Ectodermal cell (in vitro differentiated cells): ENCODE measurements around the gene RXRA.

Experiments used
- H3K27ac ChIP-seq: 2 replicates; pipeline ENCODE4 v1.7.0; 2013; ENCODE audit warnings: mild to moderate bottlenecking, low read depth, low read length; ENCODE audit not compliant: insufficient read depth, poor library complexity, severe bottlenecking
- H3K27me3 ChIP-seq: 2 replicates; pipeline ENCODE4 v1.7.0; 2013; ENCODE audit warnings: mild to moderate bottlenecking, low read length; ENCODE audit not compliant: insufficient read depth, control insufficient read depth, poor library complexity, severe bottlenecking
- H3K36me3 ChIP-seq: one replicate; pipeline ENCODE4 v1.7.0; 2013; ENCODE audit warnings: low read length; ENCODE audit not compliant: control insufficient read depth, insufficient read depth
- H3K4me1 ChIP-seq: one replicate; pipeline ENCODE4 v1.7.0; 2013; ENCODE audit warnings: low read length; ENCODE audit not compliant: control insufficient read depth, insufficient read depth
- H3K4me3 ChIP-seq: 2 replicates; pipeline ENCODE4 v1.7.0; 2013; ENCODE audit warnings: low read depth, low read length, control low read depth; ENCODE audit not compliant: insufficient read depth
- H3K9me3 ChIP-seq: 2 replicates; pipeline ENCODE4 v1.7.0; 2013; ENCODE audit warnings: mild to moderate bottlenecking, low read length, moderate library complexity; ENCODE audit not compliant: control insufficient read depth
- WGBS, 2 experiments: methylation state at CpG; one replicate each; pipeline ENCODE4 v1.1.7; 2013; ENCODE audit warnings: missing lambda C conversion rate in 2 of 2; 5-methylcytosine and 5-hydroxymethylcytosine counted together

The RXRA gene

DNA sequence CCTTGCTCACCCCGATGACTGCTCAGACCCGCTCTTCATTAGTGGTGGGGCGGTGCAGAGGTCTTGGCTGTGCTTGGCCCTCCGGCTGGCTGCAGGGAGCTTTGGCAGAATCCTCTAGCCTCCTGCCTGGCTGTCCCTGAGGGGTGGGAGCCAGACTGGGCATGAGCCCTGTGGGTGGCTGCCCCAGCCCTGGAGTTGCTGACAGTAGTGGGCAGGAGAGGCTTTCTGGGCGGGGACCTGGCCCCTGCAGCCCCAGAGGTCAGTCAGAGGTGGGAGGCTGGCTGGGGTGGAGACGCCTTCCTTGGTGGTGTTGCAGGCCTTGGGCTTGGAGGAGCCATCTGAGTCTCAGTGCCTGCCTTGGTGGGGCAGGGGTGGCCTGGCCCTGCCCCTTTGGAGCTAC lies 146.0 kb downstream of the RXRA start:
- no peaks in the 10 kb centered on the region for H3K9me3 ChIP-seq
- H3K4me3 ChIP-seq: no peak overlapping the region
- WGBS, 2 experiments: 95 to 96% methylated on average over 6 of the region's 6 CpGs
- no peaks in the 10 kb centered on the region for H3K36me3 ChIP-seq
- H3K4me1 ChIP-seq: no peaks in the 10 kb centered on the region
- no peaks in the 10 kb centered on the region for H3K27me3 ChIP-seq
- H3K27ac ChIP-seq: no peak overlapping the region

DNA sequence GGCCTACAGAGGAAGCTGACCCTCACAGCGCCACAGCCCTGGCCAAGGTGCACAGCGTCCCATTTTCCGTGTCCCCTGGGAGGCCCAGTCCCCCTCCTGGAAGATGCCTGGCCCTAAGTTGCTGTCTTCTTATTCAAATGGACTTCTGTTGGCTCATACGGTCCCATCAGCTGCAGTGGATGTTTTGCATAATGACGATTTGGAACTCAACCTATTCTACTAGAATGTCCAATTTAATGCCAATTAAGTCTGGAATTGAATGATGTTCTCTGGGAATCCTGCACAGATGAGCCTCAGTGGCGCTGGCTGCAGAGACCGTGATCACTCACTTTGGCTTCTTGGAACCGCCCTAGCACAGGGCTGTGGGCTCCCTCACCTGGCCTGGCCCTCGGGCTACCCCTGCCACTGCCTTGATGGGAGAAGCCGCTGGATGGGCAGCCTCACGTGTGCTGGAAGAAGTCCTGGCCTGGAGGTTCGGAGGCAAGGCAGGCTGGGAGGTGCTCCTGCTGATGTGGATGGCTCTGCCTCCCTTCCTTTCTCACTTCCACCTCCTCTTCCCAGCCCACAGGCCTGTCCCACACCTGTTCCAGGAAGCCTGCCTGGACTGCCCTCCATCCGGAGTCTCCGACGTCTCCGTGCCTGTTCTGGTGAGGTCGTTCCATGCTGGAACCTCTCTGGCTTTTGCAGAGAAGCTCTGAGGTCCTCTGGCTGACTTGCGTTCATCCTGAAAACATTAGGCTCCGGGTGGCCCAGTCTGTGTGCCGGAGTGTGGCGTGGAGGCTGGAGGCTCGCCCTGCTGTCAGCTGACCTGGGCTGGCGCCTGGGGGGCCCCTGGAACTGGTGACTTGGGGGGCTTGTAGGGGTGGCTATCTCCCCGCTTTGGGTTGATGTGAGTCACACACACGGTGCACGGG lies 147.1 kb downstream of the RXRA start:
- H3K4me3 ChIP-seq: no peak overlapping the region
- H3K9me3 ChIP-seq: no peaks in the 10 kb centered on the region
- WGBS, 2 experiments: 91 to 92% methylated on average over 26 of the region's 26 CpGs
- H3K27ac ChIP-seq: no peak overlapping the region
- H3K36me3 ChIP-seq: no peaks in the 10 kb centered on the region
- H3K4me1 ChIP-seq: no peaks in the 10 kb centered on the region
- no peaks in the 10 kb centered on the region for H3K27me3 ChIP-seq

DNA sequence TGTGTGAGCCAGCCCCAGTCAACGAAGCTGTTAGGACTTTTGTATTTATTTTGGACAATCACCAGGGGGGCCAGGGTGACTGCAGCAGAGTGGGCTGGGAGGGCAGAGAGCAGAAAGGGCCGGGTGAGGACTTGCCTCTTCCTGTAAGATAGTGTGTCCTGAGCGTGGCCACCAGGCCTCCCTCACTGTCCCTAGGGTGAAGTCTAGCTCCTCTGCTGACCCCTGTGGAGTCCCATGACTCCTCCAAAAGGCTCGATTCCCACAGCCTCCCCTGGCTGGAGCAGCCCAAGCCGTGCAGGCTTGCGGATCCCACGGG lies 147.8 kb downstream of the RXRA start:
- Histone ChIP-seq H3K9me3 (no peaks in the 10 kb centered on the region), H3K27me3 (no peaks in the 10 kb centered on the region), H3K27ac (no peak overlapping the region), H3K36me3 (no peaks in the 10 kb centered on the region), H3K4me3 (no peak overlapping the region), H3K4me1 (no peaks in the 10 kb centered on the region)
- WGBS, 2 experiments: 87 to 88% methylated on average over 7 of the region's 7 CpGs

DNA sequence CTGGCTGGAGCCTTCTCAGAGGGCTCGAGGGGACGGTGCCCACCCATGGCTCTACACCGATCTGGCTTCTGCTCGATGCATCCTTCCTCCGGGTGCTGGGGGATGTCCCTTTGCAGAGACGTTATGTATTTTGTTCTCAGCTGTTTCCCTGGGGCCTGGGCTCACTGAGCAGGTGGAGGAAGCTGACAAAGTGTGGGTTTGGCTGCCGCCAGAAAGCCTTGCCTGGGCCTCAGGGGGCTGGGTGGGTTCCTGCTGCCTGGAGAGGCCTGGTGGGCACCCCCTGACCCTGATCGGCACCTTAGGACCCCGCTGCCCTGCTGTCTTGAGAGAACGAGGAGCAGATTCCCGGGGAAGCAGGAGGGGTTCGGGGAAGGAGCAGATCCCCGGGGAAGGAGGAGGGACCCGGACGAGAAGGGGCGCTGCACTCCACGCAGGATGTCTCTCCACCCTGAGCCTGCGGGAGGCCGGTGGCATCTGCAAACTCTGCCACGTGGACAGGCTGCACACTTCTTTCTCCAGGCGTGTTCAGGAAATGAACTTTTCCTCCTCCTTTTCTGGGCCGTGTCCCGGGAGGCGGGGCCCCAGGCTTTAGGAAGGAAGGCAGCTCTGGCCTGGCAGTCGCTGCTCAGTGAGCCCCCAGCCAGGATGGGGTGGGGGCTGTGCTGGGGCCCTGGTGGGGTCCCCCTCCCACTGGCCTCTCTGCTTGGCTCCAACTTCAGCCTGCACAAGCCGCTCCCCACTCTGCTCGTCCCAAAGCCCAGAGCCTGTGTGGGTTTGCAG lies 148.9 kb downstream of the RXRA start:
- Histone ChIP-seq H3K4me3 (no peak overlapping the region), H3K9me3 (no peaks in the 10 kb centered on the region), H3K36me3 (no peaks in the 10 kb centered on the region), H3K4me1 (no peaks in the 10 kb centered on the region), H3K27me3 (no peaks in the 10 kb centered on the region), H3K27ac (no peak overlapping the region)
- WGBS, 2 experiments: 82 to 85% methylated on average over 27 of the region's 27 CpGs

DNA sequence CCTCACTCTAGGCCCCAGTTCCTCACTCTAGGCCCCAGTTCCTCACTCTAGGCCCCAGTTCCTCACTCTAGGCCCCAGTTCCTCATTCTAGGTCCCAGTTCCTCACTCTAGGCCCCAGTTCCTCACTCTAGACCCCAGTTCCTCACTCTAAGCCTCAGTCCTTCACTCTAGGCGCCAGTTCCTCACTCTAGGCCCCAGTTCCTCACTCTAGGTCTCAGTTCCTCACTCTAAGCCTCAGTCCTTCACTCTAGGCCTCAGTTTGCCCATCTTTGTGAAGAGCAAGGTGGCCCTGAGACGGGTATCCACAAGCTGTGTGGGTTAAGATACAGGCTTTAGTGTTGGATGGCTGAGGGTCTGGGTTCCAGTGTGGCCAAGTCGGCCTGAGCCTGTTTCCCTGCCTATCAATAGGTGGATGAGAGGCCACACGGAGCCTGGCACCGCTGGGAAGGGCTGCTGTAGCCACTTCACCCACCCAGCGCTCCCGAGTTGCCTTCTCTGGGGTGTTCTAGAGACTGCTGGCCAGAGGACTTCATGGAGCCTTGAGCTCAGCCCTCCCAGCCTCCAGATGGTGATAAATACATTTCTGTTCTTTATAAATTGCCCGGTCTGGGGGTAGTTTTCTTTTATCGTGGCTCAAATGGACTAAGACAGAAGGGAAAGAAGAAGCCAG lies 150.2 kb downstream of the RXRA start:
- no peaks in the 10 kb centered on the region for H3K4me1 ChIP-seq
- no peaks in the 10 kb centered on the region for H3K36me3 ChIP-seq
- H3K27me3 ChIP-seq: no peaks in the 10 kb centered on the region
- no peak overlapping the region for H3K27ac ChIP-seq
- 94 to 95% methylated on average over 9 of the region's 9 CpGs for WGBS, 2 experiments
- H3K4me3 ChIP-seq: no peak overlapping the region
- H3K9me3 ChIP-seq: no peaks in the 10 kb centered on the region

DNA sequence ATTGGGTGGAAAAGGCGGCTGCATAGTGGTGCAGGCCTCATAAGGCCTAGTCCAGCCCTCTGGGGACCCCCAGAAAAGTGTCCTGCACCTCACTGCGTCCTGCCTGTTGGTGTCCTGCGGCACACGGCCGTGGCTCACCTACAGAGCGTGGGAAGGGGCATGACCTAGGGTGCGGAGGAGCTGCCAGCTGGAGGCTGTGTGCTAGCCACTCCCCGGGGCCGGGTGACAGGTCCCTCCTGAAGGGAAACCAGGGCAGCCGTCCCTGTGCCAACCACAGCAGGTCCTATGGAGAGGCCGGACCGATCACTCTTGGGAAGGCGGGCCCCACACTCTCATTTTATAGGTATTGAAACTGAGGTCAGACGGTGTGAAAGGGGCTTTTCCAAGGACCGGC lies 150.7 kb downstream of the RXRA start:
- no peaks in the 10 kb centered on the region for H3K36me3 ChIP-seq
- no peak overlapping the region for H3K27ac ChIP-seq
- H3K9me3 ChIP-seq: no peaks in the 10 kb centered on the region
- no peaks in the 10 kb centered on the region for H3K27me3 ChIP-seq
- no peak overlapping the region for H3K4me3 ChIP-seq
- no peaks in the 10 kb centered on the region for H3K4me1 ChIP-seq
- WGBS, 2 experiments: 95 to 96% methylated on average over 15 of the region's 15 CpGs

DNA sequence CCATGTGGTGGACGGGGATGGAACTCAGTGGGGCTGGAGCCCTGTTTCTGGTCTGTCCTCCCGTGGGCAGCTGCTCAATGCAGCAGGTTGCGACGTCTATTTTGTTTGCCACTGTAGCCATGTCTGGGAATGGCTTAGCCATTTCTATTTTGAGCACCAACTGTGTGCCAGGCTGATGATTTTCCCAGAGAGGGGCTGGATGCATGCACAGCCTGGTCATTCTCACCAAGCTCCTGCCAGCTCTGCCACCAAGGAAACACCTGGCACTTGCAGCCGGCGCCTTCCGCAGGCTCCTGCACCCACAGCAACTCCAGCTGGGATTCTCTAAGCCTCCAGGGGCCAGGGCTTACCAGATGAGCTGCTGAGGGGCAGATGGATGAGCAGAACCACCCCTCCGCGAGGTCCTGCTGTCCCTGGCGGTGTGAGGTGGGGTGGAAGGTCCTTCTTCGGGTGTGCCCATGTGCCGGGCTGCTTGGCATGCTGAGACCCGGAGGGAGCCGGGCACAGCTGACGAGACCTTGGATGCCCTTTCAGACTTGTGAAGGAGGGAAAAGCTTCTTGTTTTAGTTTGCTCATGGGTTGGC lies 151.2 kb downstream of the RXRA start:
- H3K9me3 ChIP-seq: no peaks in the 10 kb centered on the region
- whole genome bisulfite sequencing, 2 experiments: 93 to 97% methylated on average over 15 of the region's 15 CpGs
- H3K4me3 ChIP-seq: no peak overlapping the region
- H3K36me3 ChIP-seq: no peaks in the 10 kb centered on the region
- no peak overlapping the region for H3K27ac ChIP-seq
- H3K4me1 ChIP-seq: no peaks in the 10 kb centered on the region
- no peaks in the 10 kb centered on the region for H3K27me3 ChIP-seq

DNA sequence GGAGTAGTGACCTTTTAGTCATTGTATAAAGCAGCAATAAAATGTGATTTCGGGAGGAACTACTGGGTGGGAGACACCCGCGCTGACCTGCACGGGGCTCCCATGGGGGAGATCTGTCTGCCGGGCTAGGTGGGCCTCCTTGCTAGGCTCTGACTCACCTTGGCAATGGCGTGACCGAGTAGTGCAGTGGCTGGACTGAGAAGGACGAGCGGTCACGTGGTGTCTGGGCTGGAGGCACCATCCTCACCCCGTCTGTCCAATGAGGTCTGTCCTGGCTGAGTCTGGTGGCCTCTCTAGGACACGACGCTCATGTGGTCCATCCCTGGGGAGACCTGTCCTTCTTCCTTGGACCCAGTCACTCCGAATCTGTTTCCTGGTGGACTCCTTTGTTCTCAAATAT lies 151.7 kb downstream of the RXRA start:
- no peaks in the 10 kb centered on the region for H3K9me3 ChIP-seq
- H3K27me3 ChIP-seq: no peaks in the 10 kb centered on the region
- no peaks in the 10 kb centered on the region for H3K36me3 ChIP-seq
- 93 to 95% methylated on average over 14 of the region's 14 CpGs for WGBS, 2 experiments
- no peak overlapping the region for H3K27ac ChIP-seq
- no peak overlapping the region for H3K4me3 ChIP-seq
- no peaks in the 10 kb centered on the region for H3K4me1 ChIP-seq

DNA sequence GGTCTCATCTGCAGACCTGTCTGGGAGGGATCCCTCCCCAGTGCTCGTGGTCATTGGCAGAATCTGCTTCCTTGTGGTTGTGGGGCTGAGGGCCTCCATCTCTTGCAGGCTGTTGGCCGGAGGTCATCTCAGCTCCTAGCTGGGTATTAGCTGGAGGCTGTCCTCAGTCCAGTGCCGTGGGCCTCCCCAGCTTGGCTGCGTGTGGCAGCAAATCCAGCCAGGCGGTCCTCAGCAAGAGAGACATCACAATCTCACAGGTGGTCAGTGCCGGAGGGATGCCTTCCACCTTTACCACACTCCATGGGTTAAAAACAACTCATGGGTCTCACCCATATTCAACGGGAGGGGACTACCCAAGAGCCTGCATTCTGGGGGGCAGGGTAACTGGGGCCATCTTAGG lies 155.5 kb downstream of the RXRA start:
- WGBS, 2 experiments: 93% methylated on average over 7 of the region's 7 CpGs

DNA sequence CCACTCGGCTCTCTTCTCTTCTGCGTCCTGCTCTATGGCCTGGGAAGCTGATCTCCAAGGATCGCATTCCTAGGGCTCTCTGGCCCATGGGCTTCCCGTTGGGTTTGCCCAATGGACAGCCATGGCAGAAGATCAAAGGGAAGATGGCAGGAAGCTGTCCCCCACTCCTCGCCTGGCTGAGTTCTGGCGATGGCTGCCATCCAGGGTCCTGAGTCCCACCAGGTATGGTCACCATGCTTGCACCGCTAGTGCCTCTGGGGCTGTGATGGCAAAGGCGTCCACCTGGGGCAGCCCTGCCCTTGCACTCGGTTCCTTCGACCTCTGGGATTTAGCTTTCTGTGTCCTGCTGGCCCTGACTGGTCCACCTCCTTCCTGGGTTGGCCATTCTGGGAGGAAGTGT lies 156.0 kb downstream of the RXRA start:
- no peaks in the 10 kb centered on the region for H3K27me3 ChIP-seq

More for the DNA sequence above, 155.5 kb downstream of the RXRA start:
- Histone ChIP-seq H3K4me3 (no peak overlapping the region), H3K9me3 (no peaks in the 10 kb centered on the region), H3K27me3 (no peaks in the 10 kb centered on the region), H3K4me1 (no peaks in the 10 kb centered on the region), H3K27ac (no peak overlapping the region), H3K36me3 (no peaks in the 10 kb centered on the region)

More for the DNA sequence above, 156.0 kb downstream of the RXRA start:
- Histone ChIP-seq H3K9me3 (no peaks in the 10 kb centered on the region), H3K36me3 (no peaks in the 10 kb centered on the region), H3K27ac (no peak overlapping the region), H3K4me1 (no peaks in the 10 kb centered on the region), H3K4me3 (no peak overlapping the region)
- 92 to 95% methylated on average over 10 of the region's 10 CpGs for WGBS, 2 experiments
